Caco-2 (cell line): ENCODE data around the gene NUDCD3. TPM values are rescaled to one million over a fixed set of nuclear protein-coding genes. Genes with fewer than 3 reads are reported as not detected.

Experiments
- BruUV-seq: library from RNA; stranded (reverse); fragments of 400-500 nt; replicated peaks from 2 replicates; lab custom pipeline; 2021; lab: Mats Ljungman, UMichigan
- CTCF ChIA-PET: fragments of 300-600 bp; sonication (Branson Sonifier 250); formaldehyde crosslinking; loops from one replicate; lab custom pipeline; 2022; ENCODE audit warnings: antibody characterized with exemption; lab: Charles Lee
- POLR2A ChIA-PET: fragments of 300-600 bp; sonication (Branson Sonifier 250); formaldehyde crosslinking; loops from one replicate; lab custom pipeline; 2022; ENCODE audit warnings: antibody characterized with exemption; lab: Charles Lee
- DNase-seq, 2 experiments: peaks; one replicate each; pipeline versions ENCODE4 v3.0.0 to v3.0.0-alpha.2; 2020 to 2022
- H3K27me3 ChIP-seq: replicated peaks from 2 replicates; pipeline ENCODE4 v1.6.0; 2011; ENCODE audit warnings: low read length; ENCODE audit not compliant: control insufficient read depth, insufficient read depth
- H3K36me3 ChIP-seq: 2 replicates; pipeline ENCODE4 v1.5.1; 2011; ENCODE audit warnings: low read length; ENCODE audit not compliant: control insufficient read depth, insufficient read depth
- H3K4me1 ChIP-seq: fragments of 250-450 bp; sonication (Bioruptor Pico); 2 replicates; pipeline ENCODE4 v1.5.1; 2020; ENCODE audit warnings: mild to moderate bottlenecking
- H3K4me3 ChIP-seq: 2 replicates; pipeline ENCODE4 v1.5.1; 2011; ENCODE audit warnings: low read depth, mild to moderate bottlenecking, control low read depth, low read length
- H3K9me3 ChIP-seq: fragments of 250-450 bp; sonication (Bioruptor Pico); 2 replicates; pipeline ENCODE4 v1.5.1; 2020; ENCODE audit warnings: mild to moderate bottlenecking, moderate library complexity
- H3K27ac Mint-ChIP-seq: one replicate; pipeline ENCODE4 v1.8.0; 2022; ENCODE audit warnings: mixed read lengths; ENCODE audit not compliant: unreplicated experiment
- H3K27me3 Mint-ChIP-seq: one replicate; pipeline ENCODE4 v1.8.0; 2022; ENCODE audit warnings: mixed read lengths; ENCODE audit not compliant: insufficient read depth, unreplicated experiment
- H3K36me3 Mint-ChIP-seq: one replicate; pipeline ENCODE4 v1.8.0; 2022; ENCODE audit warnings: mild to moderate bottlenecking, mixed read lengths; ENCODE audit not compliant: insufficient read depth, unreplicated experiment
- H3K4me1 Mint-ChIP-seq: one replicate; pipeline ENCODE4 v1.8.0; 2022; ENCODE audit warnings: low read depth, mixed read lengths; ENCODE audit not compliant: unreplicated experiment
- H3K4me3 Mint-ChIP-seq: one replicate; pipeline ENCODE4 v1.8.0; 2022; ENCODE audit warnings: mild to moderate bottlenecking, moderate library complexity, mixed read lengths; ENCODE audit not compliant: unreplicated experiment
- H3K9me3 Mint-ChIP-seq: one replicate; pipeline ENCODE4 v1.8.0; 2022; ENCODE audit warnings: mixed read lengths; ENCODE audit not compliant: unreplicated experiment
- CTCF ChIP-seq, 2 experiments: fragments of 200-600 bp in 1 of 2; IDR thresholded peaks; 1 replicate in 1 of 2; 2 replicates in 1 of 2; pipeline versions ENCODE4 v1.5.1 to v1.8.0; 2011 to 2022; ENCODE audit warnings: antibody characterized with exemption in 1 of 2, control low read depth in 1 of 2, inconsistent platforms in 1 of 2, low read depth in 1 of 2, low read length in 1 of 2, mild to moderate bottlenecking in 1 of 2, moderate library complexity in 1 of 2; ENCODE audit not compliant: insufficient read depth in 1 of 2, severe bottlenecking in 1 of 2, unreplicated experiment in 1 of 2
- intact Hi-C: fragments of 100-400 bp; cut with micrococcal nuclease; formaldehyde crosslinking; loops from one replicate; pipeline ENCODE4 v1.10.0; 2022; ENCODE audit not compliant: unreplicated experiment
- total RNA-seq: library from RNA; stranded (reverse); gene quantifications from 2 replicates; pipeline ENCODE4 v1.2.3, GENCODE V29; 2022

The NUDCD3 gene
- total RNA-seq, 1 experiment from 2014 or later = 116 TPM

- no peak for DNase-seq
- Mint-ChIP-seq H3K4me3 (no peak overlapping the region), H3K9me3 (no peaks in the 10 kb centered on the region), H3K36me3 (peaks cover 5% of the 10 kb centered on the region), H3K27me3 (no peaks in the 10 kb centered on the region), H3K27ac (no peak overlapping the region), H3K4me1 (peaks cover 6% of the 10 kb centered on the region)
- Histone ChIP-seq H3K4me1 (no peaks in the 10 kb centered on the region), H3K36me3 (no peaks in the 10 kb centered on the region; the same call in none of the 2 replicates), H3K9me3 (no peaks in the 10 kb centered on the region), H3K4me3 (no peak overlapping the region), H3K27me3 (no peaks in the 10 kb centered on the region)
- no peak for TF ChIP-seq CTCF (IDR thresholded peaks at IDR 0.05; ENCODE audit: insufficient read depth in 1 of 2, low read depth in 1 of 2, low read length in 1 of 2, severe bottlenecking in 1 of 2, unreplicated experiment in 1 of 2)
- ChIA-PET CTCF (interaction anchor here (0.9 to 1.1 kb wide), 4 partner anchors 31 to 294 kb away, joined by 3 to 7 read pairs (median 6); partner anchors contain the start of genes DDX56 and NUDCD3), POLR2A (interaction anchor here (0.7 kb wide), 1 partner anchor 47 kb away, joined by 3 read pairs; no protein-coding TSS in a partner anchor)
- no TSS peak for BruUV-seq
- intact Hi-C loops = no loop called here
Measured at GRCh38 chr7:44534087-44534486, 43.6 kb upstream of the NUDCD3 start.

- Mint-ChIP-seq H3K4me1 (peaks cover 6% of the 10 kb centered on the region), H3K4me3 (no peak overlapping the region), H3K9me3 (no peaks in the 10 kb centered on the region), H3K27me3 (no peaks in the 10 kb centered on the region), H3K36me3 (peaks cover 5% of the 10 kb centered on the region), H3K27ac (no peak overlapping the region)
- no peak for DNase-seq
- ChIA-PET CTCF (interaction anchor here (0.9 kb wide), 1 partner anchor 293 kb away, joined by 3 read pairs; no protein-coding TSS in a partner anchor), POLR2A (no interaction called here)
- Histone ChIP-seq H3K27me3 (no peaks in the 10 kb centered on the region), H3K9me3 (no peaks in the 10 kb centered on the region), H3K4me1 (no peaks in the 10 kb centered on the region), H3K36me3 (no peaks in the 10 kb centered on the region; the same call in none of the 2 replicates), H3K4me3 (no peak overlapping the region)
- BruUV-seq = no TSS peak
- intact Hi-C loops = no loop called here
- no peak for TF ChIP-seq CTCF (IDR thresholded peaks at IDR 0.05; ENCODE audit: insufficient read depth in 1 of 2, low read depth in 1 of 2, low read length in 1 of 2, severe bottlenecking in 1 of 2, unreplicated experiment in 1 of 2)
Measured at GRCh38 chr7:44533301-44534055, 43.0 kb upstream of the NUDCD3 start.

- no peaks in the 10 kb centered on the region for H3K4me1 ChIP-seq
- H3K9me3 ChIP-seq = no peaks in the 10 kb centered on the region
- H3K27me3 ChIP-seq = no peaks in the 10 kb centered on the region
- H3K4me3 ChIP-seq = no peak overlapping the region
- no peak overlapping the region for H3K4me3 Mint-ChIP-seq
- no peaks in the 10 kb centered on the region for H3K27me3 Mint-ChIP-seq
- no peak for DNase-seq
- no peaks in the 10 kb centered on the region; the same call in 1 of the 2 replicates for H3K36me3 ChIP-seq
- intact Hi-C loops = no loop called here
- peaks cover 6% of the 10 kb centered on the region for H3K4me1 Mint-ChIP-seq
- H3K9me3 Mint-ChIP-seq = no peaks in the 10 kb centered on the region
- ChIA-PET CTCF (no interaction called here), POLR2A (no interaction called here)
- BruUV-seq = no TSS peak
- no peak overlapping the region for H3K27ac Mint-ChIP-seq
- TF ChIP-seq CTCF (IDR thresholded peaks at IDR 0.05; ENCODE audit: insufficient read depth in 1 of 2, low read depth in 1 of 2, low read length in 1 of 2, severe bottlenecking in 1 of 2, unreplicated experiment in 1 of 2) = no peak
- peaks cover 5% of the 10 kb centered on the region for H3K36me3 Mint-ChIP-seq
Measured at GRCh38 chr7:44531421-44532380, 41.2 kb upstream of the NUDCD3 start.
